SK-N-SH (cell line): Measurements from ENCODE around the gene ZNF692. TPM values are rescaled to one million over a fixed set of nuclear protein-coding genes. Genes with fewer than 3 reads are reported as not detected.

Source experiments
- CTCF ChIA-PET: fragments of 300-600, 350-600 bp; formaldehyde crosslinking; extraction: SDS; loops from one replicate; lab custom pipeline; 2021; lab: Yijun Ruan, JAX
- POLR2A ChIA-PET: fragments of 350-600 bp; sonication (Branson Sonifier 250); formaldehyde crosslinking; extraction: SDS; loops from one replicate; lab custom pipeline; 2020; ENCODE audit warnings: antibody characterized with exemption, inconsistent platforms; lab: Yijun Ruan, JAX
- DNase-seq: peaks from one replicate; pipeline ENCODE4 v3.0.0; 2012
- H2AFZ ChIP-seq: fragments of 200-600 bp; sonication (generic); 2 replicates; pipeline ENCODE4 v1.8.1; 2016; ENCODE audit warnings: antibody characterized with exemption, mild to moderate bottlenecking, low read depth
- H3F3A ChIP-seq: fragments of 200-600 bp; sonication (generic); replicated peaks from 2 replicates; pipeline ENCODE3; 2016; ENCODE audit warnings: antibody characterized with exemption, mild to moderate bottlenecking; ENCODE audit not compliant: insufficient read depth
- H3K27ac ChIP-seq, 2 experiments: fragments of 200-500 bp in 1 of 2; fragments of 200-600 bp in 1 of 2; sonication (Bioruptor generic) in 1 of 2; sonication (generic), shearing (Covaris generic) in 1 of 2; 2 replicates each; pipeline versions ENCODE4 v1.5.1 to v1.6.1; 2014 to 2016; ENCODE audit warnings: low read depth in 2 of 2, inconsistent platforms in 1 of 2, low read length in 1 of 2, mild to moderate bottlenecking in 1 of 2, mixed read lengths in 1 of 2
- H3K27me3 ChIP-seq: fragments of 200-600 bp; sonication (generic), shearing (Covaris generic); 2 replicates; pipeline ENCODE4 v1.6.1; 2016; ENCODE audit warnings: mixed run types; ENCODE audit not compliant: insufficient read depth
- H3K36me3 ChIP-seq, 2 experiments: fragments of 200-500 bp in 1 of 2; fragments of 200-600 bp in 1 of 2; sonication (Bioruptor generic) in 1 of 2; sonication (generic) in 1 of 2; replicated peaks in 1 of 2; 2 replicates each; pipeline versions ENCODE3 to v1.5.1; 2014 to 2016; ENCODE audit warnings: low read length in 1 of 2, mild to moderate bottlenecking in 1 of 2; ENCODE audit not compliant: insufficient read depth in 2 of 2, control insufficient read depth in 1 of 2
- H3K4me1 ChIP-seq, 2 experiments: fragments of 200-500 bp in 1 of 2; fragments of 200-600 bp in 1 of 2; sonication (Bioruptor generic) in 1 of 2; sonication (generic), shearing (Covaris generic) in 1 of 2; 2 replicates each; pipeline versions ENCODE4 v1.5.1 to v1.6.1; 2014 to 2016; ENCODE audit warnings: low read depth in 1 of 2, low read length in 1 of 2, mixed run types in 1 of 2; ENCODE audit not compliant: insufficient read depth in 2 of 2, control insufficient read depth in 1 of 2
- H3K4me2 ChIP-seq: fragments of 200-600 bp; sonication (generic), shearing (Covaris generic); 2 replicates; pipeline ENCODE4 v1.6.1; 2017; ENCODE audit warnings: mixed run types
- H3K4me3 ChIP-seq, 2 experiments: fragments of 200-500 bp in 1 of 2; fragments of 200-600 bp in 1 of 2; sonication (Bioruptor generic) in 1 of 2; sonication (generic), shearing (Covaris generic) in 1 of 2; 2 replicates each; pipeline versions ENCODE4 v1.5.1 to v1.8.1; 2014 to 2016; ENCODE audit warnings: low read depth in 2 of 2, inconsistent platforms in 1 of 2, low read length in 1 of 2, mild to moderate bottlenecking in 1 of 2, mixed read lengths in 1 of 2, moderate library complexity in 1 of 2
- H3K79me2 ChIP-seq: fragments of 200-600 bp; sonication (generic); 2 replicates; pipeline ENCODE4 v1.8.1; 2017; ENCODE audit warnings: mild to moderate bottlenecking; ENCODE audit not compliant: insufficient read depth
- H3K9ac ChIP-seq: fragments of 200-600 bp; sonication (generic); 2 replicates; pipeline ENCODE4 v1.6.1; 2017; ENCODE audit warnings: mixed run types
- H3K9me2 ChIP-seq: fragments of 200-600 bp; sonication (generic); 2 replicates; pipeline ENCODE4 v1.6.1; 2017; ENCODE audit warnings: mixed run types
- H3K9me3 ChIP-seq: fragments of 200-600 bp; sonication (generic); 2 replicates; pipeline ENCODE4 v1.6.1; 2017; ENCODE audit warnings: mixed run types, mild to moderate bottlenecking, moderate library complexity
- H4K20me1 ChIP-seq: fragments of 200-600 bp; sonication (generic); 2 replicates; pipeline ENCODE4 v1.6.1; 2017; ENCODE audit warnings: mild to moderate bottlenecking, mixed run types; ENCODE audit not compliant: insufficient read depth
- CHD2 ChIP-seq: fragments of 150-350 bp; IDR thresholded peaks from 2 replicates; pipeline ENCODE4 v1.6.1; 2018; ENCODE audit warnings: low read length; ENCODE audit not compliant: partially characterized antibody
- ELF1 ChIP-seq: IDR thresholded peaks from 2 replicates; pipeline ENCODE4 v1.4.0; 2012
- EZH2phosphoT487 ChIP-seq: fragments of 200-600 bp; sonication (generic); IDR thresholded peaks from 2 replicates; pipeline ENCODE4 v1.6.1; 2017; ENCODE audit warnings: low read depth, mixed run types, mild to moderate bottlenecking, antibody characterized with exemption, moderate library complexity, borderline replicate concordance
- FOXM1 ChIP-seq: IDR thresholded peaks from 2 replicates; pipeline ENCODE4 v1.4.0; 2012; ENCODE audit warnings: low read depth, mild to moderate bottlenecking
- GABPA ChIP-seq: IDR thresholded peaks from 2 replicates; pipeline ENCODE4 v1.4.0; 2012; ENCODE audit warnings: low read depth, mild to moderate bottlenecking
- MXI1 ChIP-seq: IDR thresholded peaks from 2 replicates; pipeline ENCODE4 v1.6.1; 2012; ENCODE audit warnings: mild to moderate bottlenecking, low read depth, low read length, improper control_type of control experiment
- NRF1 ChIP-seq: IDR thresholded peaks from 2 replicates; pipeline ENCODE4 v1.6.1; 2012; ENCODE audit warnings: low read depth, mild to moderate bottlenecking, low read length
- RAD21 ChIP-seq: IDR thresholded peaks from 2 replicates; pipeline ENCODE4 v1.6.1; 2012; ENCODE audit warnings: mild to moderate bottlenecking, low read length
- RCOR1 ChIP-seq: fragments of 150-350 bp; IDR thresholded peaks from 2 replicates; pipeline ENCODE4 v1.6.1; 2017; ENCODE audit warnings: antibody characterized with exemption, low read length
- RFX5 ChIP-seq: IDR thresholded peaks from 2 replicates; pipeline ENCODE4 v1.6.1; 2012; ENCODE audit warnings: mild to moderate bottlenecking, improper control_type of control experiment, low read length
- SIN3A ChIP-seq: IDR thresholded peaks from 2 replicates; pipeline ENCODE4 v1.6.1; 2012; ENCODE audit warnings: low read depth, mild to moderate bottlenecking, low read length, moderate library complexity, borderline replicate concordance
- SMC3 ChIP-seq: IDR thresholded peaks from 2 replicates; pipeline ENCODE4 v1.6.1; 2012; ENCODE audit warnings: low read depth, low read length, improper control_type of control experiment
- TCF12 ChIP-seq: IDR thresholded peaks from 2 replicates; pipeline ENCODE4 v1.4.0; 2012
- WGBS: methylation state at CpG from one replicate; pipeline ENCODE4 v1.1.6; 2017; ENCODE audit warnings: low lambda C conversion rate; 5-methylcytosine and 5-hydroxymethylcytosine counted together
- polyA plus RNA-seq, 3 experiments: library from polyadenylated mRNA; depleted of rRNA; stranded (reverse); fragments of >200 nt; gene quantifications; 2 replicates each; pipeline ENCODE4 v1.2.3, GENCODE V29; 2012
- TF ChIP-seq, protein P1 (sequence below): fragments of 200-600 bp; sonication (generic); IDR thresholded peaks from 2 replicates; pipeline ENCODE4 v1.6.1; 2017; ENCODE audit warnings: antibody characterized with exemption, mild to moderate bottlenecking, moderate library complexity
- TF ChIP-seq, protein P2 (sequence below): IDR thresholded peaks from 2 replicates; pipeline ENCODE4 v1.4.0; 2012; ENCODE audit warnings: low read depth

The ZNF692 gene
- polyA plus RNA-seq, 1 of the 3 experiments (the other 2 are of a cell fraction), result 47.0 TPM

DNA sequence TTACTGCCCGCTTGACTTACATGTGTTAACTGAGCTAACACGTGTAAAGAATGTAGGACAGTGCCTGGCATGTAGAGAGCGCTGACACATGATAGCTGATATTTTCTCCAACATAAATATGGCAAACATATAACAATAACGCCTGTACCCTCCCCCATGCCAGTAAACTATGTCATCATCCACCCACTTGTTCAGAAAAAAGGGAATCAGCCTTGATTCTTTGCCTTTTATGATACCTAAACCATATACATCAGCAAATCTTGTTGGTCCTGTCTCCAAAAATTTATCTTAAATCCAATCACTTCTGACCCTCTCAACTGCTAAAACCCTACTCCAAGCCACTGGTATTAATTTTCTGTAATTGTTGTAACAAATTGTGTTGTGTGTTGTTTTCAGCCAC is 1.1 kb upstream of the ZNF692 start:
- peaks cover 13 to 31% of the 10 kb centered on the region in 2 experiments; a peak in 3 of 4 replicates for H3K4me1 ChIP-seq
- no peak overlapping the region for H3K4me2 ChIP-seq
- H3F3A ChIP-seq, result no peaks in the 10 kb centered on the region
- TF ChIP-seq GABPA (no peak), RFX5 (no peak), EZH2phosphoT487 (no peak), SIN3A (no peak), NRF1 (no peak), RCOR1 (no peak), MXI1 (no peak), CHD2 (no peak), FOXM1 (no peak), SMC3 (no peak), ELF1 (no peak)
- TF ChIP-seq, protein P1, sequence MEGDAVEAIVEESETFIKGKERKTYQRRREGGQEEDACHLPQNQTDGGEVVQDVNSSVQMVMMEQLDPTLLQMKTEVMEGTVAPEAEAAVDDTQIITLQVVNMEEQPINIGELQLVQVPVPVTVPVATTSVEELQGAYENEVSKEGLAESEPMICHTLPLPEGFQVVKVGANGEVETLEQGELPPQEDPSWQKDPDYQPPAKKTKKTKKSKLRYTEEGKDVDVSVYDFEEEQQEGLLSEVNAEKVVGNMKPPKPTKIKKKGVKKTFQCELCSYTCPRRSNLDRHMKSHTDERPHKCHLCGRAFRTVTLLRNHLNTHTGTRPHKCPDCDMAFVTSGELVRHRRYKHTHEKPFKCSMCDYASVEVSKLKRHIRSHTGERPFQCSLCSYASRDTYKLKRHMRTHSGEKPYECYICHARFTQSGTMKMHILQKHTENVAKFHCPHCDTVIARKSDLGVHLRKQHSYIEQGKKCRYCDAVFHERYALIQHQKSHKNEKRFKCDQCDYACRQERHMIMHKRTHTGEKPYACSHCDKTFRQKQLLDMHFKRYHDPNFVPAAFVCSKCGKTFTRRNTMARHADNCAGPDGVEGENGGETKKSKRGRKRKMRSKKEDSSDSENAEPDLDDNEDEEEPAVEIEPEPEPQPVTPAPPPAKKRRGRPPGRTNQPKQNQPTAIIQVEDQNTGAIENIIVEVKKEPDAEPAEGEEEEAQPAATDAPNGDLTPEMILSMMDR, result no peak
- TF ChIP-seq, protein P2, sequence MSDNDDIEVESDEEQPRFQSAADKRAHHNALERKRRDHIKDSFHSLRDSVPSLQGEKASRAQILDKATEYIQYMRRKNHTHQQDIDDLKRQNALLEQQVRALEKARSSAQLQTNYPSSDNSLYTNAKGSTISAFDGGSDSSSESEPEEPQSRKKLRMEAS, result no peak
- POLR2A ChIA-PET, result interaction anchor here (0.9 to 2.8 kb wide), 3 partner anchors 22 to 45 kb away, joined by 3 to 23 read pairs (median 6); partner anchors contain the start of genes SH3BP5L and ZNF672
- no peaks in the 10 kb centered on the region for H3K27me3 ChIP-seq
- peaks cover 2 to 7% of the 10 kb centered on the region in 2 experiments for H3K36me3 ChIP-seq
- no peaks in the 10 kb centered on the region for H3K9me3 ChIP-seq
- CTCF ChIA-PET, result interaction anchor here (2.5 to 3.8 kb wide), 3 partner anchors 13 to 21 kb away, joined by 19 to 33 read pairs (median 26); partner anchors contain the start of gene ZNF672
- H3K4me3 ChIP-seq, result no peak overlapping the region
- peaks cover 10% of the 10 kb centered on the region; the same call in 1 of the 2 replicates for H3K79me2 ChIP-seq
- H3K27ac ChIP-seq, result no peak overlapping the region; a peak in 1 of 4 replicates
- H2AFZ ChIP-seq, result no peak overlapping the region
- H4K20me1 ChIP-seq, result no peaks in the 10 kb centered on the region
- 94% methylated on average over 4 of the region's 4 CpGs for WGBS
- DNase-seq, result no peak
- H3K9ac ChIP-seq, result no peak overlapping the region
- H3K9me2 ChIP-seq, result no peaks in the 10 kb centered on the region

DNA sequence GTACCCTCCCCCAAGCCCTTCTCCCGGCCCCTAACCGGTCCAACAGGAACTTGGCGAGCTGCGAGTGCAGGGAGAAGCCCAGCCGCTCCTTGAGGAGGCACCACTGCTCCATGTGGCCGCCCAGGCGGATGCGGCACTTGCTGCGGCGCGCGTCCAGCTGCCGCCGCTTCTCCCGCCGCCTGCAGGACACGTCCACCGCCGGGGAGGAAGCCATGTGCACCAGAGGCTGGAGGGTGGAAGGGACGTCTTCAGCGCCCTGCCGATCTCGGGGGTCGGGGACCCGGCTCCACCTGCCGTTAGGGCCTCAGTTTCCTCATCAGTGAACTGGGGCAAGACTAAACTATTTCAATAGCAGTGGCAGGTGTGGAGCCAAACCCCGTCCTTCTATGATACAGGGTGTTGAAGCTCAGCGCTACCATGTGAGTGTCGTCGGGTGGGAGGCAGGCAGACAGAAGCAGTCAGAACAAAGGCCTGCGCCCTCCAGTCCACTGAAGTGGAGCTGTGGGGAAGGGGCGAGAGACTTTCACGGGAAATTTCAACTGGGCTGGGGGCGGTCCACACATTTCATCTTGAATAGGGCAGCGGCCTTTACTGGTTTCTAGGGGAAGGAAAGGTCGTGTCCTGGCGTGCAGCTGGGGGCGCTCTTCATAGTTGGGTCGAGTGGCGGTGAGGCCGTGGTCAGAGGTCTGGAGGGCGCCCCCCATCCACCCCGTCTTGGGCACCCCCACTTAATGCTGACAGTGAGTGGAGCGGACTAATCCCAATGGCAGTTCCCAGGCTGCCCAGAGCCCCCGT is 592 bp downstream of the ZNF692 start:
- Histone ChIP-seq H3K9me3 (no peaks in the 10 kb centered on the region), H3K27me3 (no peaks in the 10 kb centered on the region), H4K20me1 (no peaks in the 10 kb centered on the region), H3K4me2 (peak overlapping the region; percentile 94), H3K36me3 (peaks cover 8 to 21% of the 10 kb centered on the region in 2 experiments), H3K27ac (peak overlapping the region; percentile 32 to 86; a peak in 3 of 4 replicates), H3K4me3 (peak overlapping the region; percentile 62 to 66), H3K79me2 (peaks cover 10% of the 10 kb centered on the region; the same call in 1 of the 2 replicates), H3K9ac (peak overlapping the region; percentile 70), H3F3A (no peaks in the 10 kb centered on the region), H3K9me2 (no peaks in the 10 kb centered on the region), H3K4me1 (peaks cover 9 to 25% of the 10 kb centered on the region in 2 experiments; a peak in 3 of 4 replicates), H2AFZ (peak overlapping the region; percentile 92)
- ChIA-PET POLR2A (interaction anchor here (0.9 to 2.8 kb wide), 6 partner anchors 9 to 32 kb away, joined by 3 to 23 read pairs (median 6); partner anchors contain the start of genes SH3BP5L and ZNF672), CTCF (interaction anchor here (0.7 to 3.8 kb wide), 21 partner anchors 9 to 66 kb away, joined by 3 to 33 read pairs (median 4); partner anchors contain the start of genes SH3BP5L and ZNF672)
- 3% methylated on average over 11 of the region's 45 CpGs for WGBS
- peak; percentile 79 for DNase-seq
- peak; percentile 12; the same call in 1 of the 2 replicates for TF ChIP-seq RAD21
- TF ChIP-seq, protein P2, result peak; percentile 63; the same call in 1 of the 2 replicates
- no peak; the same call in 1 of the 2 replicates for TF ChIP-seq SMC3
- TF ChIP-seq TCF12, result no peak
- TF ChIP-seq, protein P1, result peak; percentile 54
- TF ChIP-seq MXI1, result peak; percentile 89
